ENCODE results near the gene CACNA1F.

The CACNA1F gene

DNA sequence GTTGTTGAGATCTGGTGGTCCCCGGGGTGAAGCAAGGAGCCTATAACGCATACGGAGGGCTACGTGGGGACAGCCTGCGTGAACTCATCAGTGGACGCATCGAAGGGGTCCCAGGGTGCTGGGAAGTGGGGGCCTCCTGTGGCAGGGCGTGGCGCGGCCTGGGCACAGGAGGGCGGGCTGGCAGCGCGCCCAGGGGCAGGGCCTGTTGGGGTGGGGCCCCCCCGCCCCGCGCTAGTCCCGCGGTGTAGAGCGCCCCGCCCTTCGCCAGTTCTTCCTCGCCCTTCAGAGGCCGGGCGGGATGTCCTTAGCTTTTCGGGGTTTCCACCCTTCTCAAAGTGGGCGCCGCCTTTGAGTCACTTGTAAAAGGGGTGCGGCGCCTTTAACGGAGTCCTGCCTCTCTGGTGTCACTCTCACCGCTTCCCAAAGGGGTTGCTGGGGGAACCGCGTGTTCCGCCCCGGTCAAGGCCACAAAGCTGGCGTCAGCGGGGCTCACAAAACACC, 60.8 kb downstream of the CACNA1F start:
- DNase-seq, result peak; percentile 62

GRCh38 chrX:49171752-49172279, 61.3 kb downstream of the CACNA1F start, which contains the start of gene PLP2:
Gene PLP2 (plus strand): TSS chrX:49171898. CDS start chrX:49172001, 103 bp downstream.
- DNase-seq, result no peak

GRCh38 chrX:49167740-49168108, 65.4 kb downstream of the CACNA1F start:
- DNase-seq, result no peak

- DNase-seq, result peak; percentile 37
These were observed 66.0 kb downstream of the CACNA1F start for GRCh38 chrX:49166914-49167739.

DNA sequence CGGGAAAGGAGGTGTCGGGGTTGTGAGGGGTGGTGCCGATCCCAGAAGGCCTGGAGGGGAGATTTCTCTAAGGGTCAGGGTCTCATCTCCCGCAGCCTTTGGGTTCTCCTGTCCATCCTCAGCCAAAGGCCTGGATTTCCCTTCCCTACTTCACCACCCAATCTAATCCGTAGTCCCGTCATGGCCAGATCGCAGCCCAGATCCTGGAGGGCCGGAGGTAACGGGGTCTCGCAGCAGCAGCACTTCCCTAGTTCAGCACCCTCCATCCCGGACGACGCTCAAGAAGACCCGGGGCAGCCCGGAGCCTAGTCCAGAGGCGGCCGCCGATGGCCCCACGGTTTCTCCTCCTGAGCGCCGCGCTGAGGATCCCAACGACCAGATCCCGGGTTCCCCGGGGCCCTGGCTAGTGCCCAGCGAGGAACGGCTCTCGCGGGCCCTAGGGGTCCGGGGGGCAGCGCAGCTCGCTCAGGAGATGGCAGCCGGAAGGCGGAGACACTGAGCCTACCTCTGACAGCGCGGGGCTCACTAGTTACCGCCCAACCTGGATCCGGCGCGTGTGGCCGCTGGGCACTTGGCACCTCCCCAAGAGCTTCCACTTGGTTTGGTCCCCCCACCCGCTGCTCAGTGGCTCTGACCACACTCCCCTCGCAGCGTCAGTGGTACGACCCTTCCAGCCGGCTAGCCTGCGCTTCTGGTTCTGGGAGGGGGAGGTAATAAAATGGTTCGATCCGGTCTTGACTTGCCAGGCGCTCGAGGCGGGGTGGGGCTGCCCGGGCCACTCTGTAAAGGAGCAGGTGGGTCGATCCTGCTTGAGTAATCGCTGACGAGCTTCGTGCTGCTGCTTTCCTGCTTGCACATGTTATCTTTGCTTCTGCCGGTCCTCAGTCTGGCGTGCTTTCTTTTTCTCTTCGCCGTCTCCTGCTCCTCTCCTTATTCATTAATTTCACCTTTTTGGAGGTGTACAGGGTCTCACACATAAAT, 66.9 kb downstream of the CACNA1F start:
- DNase-seq, result peak; percentile 94

- DNase-seq, result no peak
These were observed 68.4 kb downstream of the CACNA1F start for GRCh38 chrX:49164589-49165360.

DNA sequence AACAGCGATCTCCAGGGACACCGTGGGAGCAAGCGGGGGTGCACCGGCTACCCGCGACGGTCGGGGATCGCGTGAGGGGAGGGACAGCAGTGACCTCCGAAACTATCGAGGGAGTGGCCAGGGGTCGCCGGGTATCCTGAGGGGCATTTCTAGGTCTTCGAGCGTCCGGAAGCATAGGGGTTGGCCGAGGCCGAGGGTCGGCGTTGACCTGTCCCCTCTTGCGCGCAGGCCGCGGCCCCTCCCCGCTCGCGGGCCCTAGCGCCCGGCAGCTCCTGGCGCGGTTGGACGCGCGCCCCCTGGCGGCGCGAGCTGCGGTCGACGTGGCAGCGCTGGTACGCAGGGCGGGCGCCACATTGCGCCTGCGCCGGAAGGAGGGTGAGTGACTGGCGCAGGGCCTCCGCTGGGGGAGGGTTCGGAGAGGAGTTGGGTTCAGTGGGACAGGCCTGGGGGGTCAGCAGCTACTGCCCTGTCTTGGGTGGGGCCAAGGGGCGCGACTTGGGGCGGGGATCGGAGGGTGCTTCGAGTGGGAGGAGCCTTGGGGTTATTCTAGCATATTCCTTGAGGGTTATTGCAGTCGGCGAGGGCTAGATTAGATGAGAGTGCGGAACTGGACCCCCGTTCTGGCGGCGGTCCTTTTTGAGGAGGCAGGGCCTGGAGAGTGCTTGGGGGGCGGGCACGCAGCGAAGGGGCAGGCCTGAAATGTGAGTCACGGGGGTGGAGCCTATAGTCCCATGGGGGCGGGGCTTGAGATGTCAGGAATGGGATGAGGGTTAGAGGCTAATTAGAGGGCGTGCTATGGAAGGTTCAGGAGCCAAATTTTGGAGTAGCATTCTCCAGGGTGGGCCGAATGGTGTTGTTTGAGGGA, 69.4 kb downstream of the CACNA1F start:
- DNase-seq, result peak; percentile 79

- DNase-seq, result no peak
These were observed 70.5 kb downstream of the CACNA1F start, which contains the start of gene MAGIX for GRCh38 chrX:49162620-49163019. Gene MAGIX (plus strand): TSS chrX:49162758. CDS start chrX:49162890, 132 bp downstream.

DNA sequence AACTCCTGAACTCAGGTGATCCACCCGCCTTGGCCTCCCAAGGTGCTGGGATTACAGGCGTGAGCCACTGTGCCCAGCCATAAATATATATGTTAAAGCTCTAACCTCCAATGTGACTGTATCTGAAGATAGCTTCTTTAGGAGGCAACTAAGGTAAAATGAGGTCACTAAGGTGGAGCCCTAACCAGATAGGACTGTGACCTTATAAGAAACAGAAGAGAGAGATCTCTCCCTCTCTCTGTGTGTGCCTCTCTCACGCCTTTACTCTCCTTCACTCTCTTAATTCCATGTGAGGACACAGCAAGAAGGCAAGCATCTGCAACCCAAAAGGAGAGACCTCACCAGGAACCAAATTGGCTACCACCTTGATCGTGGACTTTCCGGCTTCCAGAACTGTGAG, 71.5 kb downstream of the CACNA1F start:
- DNase-seq, result no peak

- no peak for DNase-seq
These were observed 72.2 kb downstream of the CACNA1F start for GRCh38 chrX:49160908-49161307.

GRCh38 chrX:49157194-49157593, 75.9 kb downstream of the CACNA1F start:
- no peak for DNase-seq

- peak; percentile 87 for DNase-seq
These were observed 77.0 kb downstream of the CACNA1F start for GRCh38 chrX:49155900-49156837.

DNA sequence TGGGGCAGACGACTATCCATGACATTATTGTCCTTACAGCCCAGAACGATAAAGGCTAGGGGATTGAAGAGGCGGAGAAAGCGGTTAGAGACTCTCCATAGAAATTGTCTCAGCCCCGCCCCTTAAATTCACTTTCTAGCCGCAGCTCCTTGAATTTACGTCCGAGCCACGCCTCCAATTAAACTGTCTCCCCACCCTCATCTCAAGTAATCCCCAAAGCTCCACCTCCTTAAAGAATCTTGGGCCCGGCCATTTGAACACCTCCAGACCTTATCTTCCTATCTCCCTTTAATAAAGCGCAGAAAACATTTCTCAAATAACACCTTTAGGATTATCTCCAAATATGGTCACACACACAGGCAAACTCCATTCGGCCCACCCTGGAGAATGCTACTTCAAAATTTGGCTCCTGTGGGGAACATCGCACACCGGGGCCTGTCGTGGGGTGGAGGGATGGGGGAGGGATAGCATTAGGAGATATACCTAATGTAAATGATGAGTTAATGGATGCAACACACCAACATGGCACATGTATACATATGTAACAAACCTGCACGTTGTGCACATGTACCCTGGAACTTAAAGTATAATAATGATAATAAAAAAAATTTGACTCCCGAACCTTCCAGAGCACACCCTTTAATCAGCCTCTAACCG, 77.8 kb downstream of the CACNA1F start:
- no peak for DNase-seq

Measured in NCI-H1092 (cell line).